ENCODE data around the gene PPP1CB. TPM values are rescaled to one million over a fixed set of nuclear protein-coding genes. Genes with fewer than 3 reads are reported as not detected.

Gene PPP1CB
- total RNA-seq, 1 donor from 2014 or later: 241 TPM

Other genes with a start within 250 kb of the PPP1CB start
- 3.3 TPM for gene SPDYA, start 59.0 kb downstream of the PPP1CB start, total RNA-seq
- 19.3 TPM for gene TRMT61B, start 118.5 kb downstream of the PPP1CB start, total RNA-seq
- gene WDR43, start 142.8 kb downstream of the PPP1CB start, total RNA-seq: 47.7 TPM
- 0.69 TPM for gene TOGARAM2, start 229.5 kb downstream of the PPP1CB start, total RNA-seq

Measured in skin of body (tissue), 1 donor.